CD4-positive, alpha-beta T cell treated with Interleukin-4 for 4 hours (primary cell): ENCODE measurements around the gene SFXN4.
"Not testable (repeated sequence)": the region's sequence is repeated elsewhere in the genome, so short reads cannot be mapped to it uniquely, and the experiment has no call there.

Source experiments
- DNase-seq: peaks from one replicate; pipeline ENCODE4 v3.0.0-alpha.2; 2020

Gene SFXN4

GRCh38 chr10:119139464-119140067, 25.9 kb downstream of the SFXN4 start:
- peak; percentile 44 for DNase-seq

GRCh38 chr10:119138346-119139306, 26.9 kb downstream of the SFXN4 start:
- DNase-seq: no peak

GRCh38 chr10:119137878-119138277, 27.6 kb downstream of the SFXN4 start:
- not testable (repeated sequence) for DNase-seq

- DNase-seq: no peak
Measured at GRCh38 chr10:119136084-119136483, 29.4 kb downstream of the SFXN4 start.

- DNase-seq: no peak
Measured at GRCh38 chr10:119135513-119135881, 30.0 kb downstream of the SFXN4 start.

GRCh38 chr10:119133949-119134348, 31.6 kb downstream of the SFXN4 start:
- no peak for DNase-seq

- DNase-seq: no peak
Measured at GRCh38 chr10:119132521-119133345, 32.8 kb downstream of the SFXN4 start.

GRCh38 chr10:119131512-119132240, 33.8 kb downstream of the SFXN4 start:
- peak; percentile 86 for DNase-seq

- DNase-seq: no peak
Measured at GRCh38 chr10:119129721-119130120, 35.8 kb downstream of the SFXN4 start.

- DNase-seq: no peak
Measured at GRCh38 chr10:119125942-119126341, 39.6 kb downstream of the SFXN4 start.

- no peak for DNase-seq
Measured at GRCh38 chr10:119120875-119121274, 44.6 kb downstream of the SFXN4 start.

GRCh38 chr10:119120413-119120867, 45.1 kb downstream of the SFXN4 start:
- peak; percentile 51 for DNase-seq

- DNase-seq: no peak
Measured at GRCh38 chr10:119119400-119119799, 46.1 kb downstream of the SFXN4 start.

- DNase-seq: no peak
Measured at GRCh38 chr10:119118231-119118630, 47.3 kb downstream of the SFXN4 start.

- no peak for DNase-seq
Measured at GRCh38 chr10:119116326-119116951, 49.1 kb downstream of the SFXN4 start.

GRCh38 chr10:119115926-119116325, 49.6 kb downstream of the SFXN4 start:
- DNase-seq: no peak

- no peak for DNase-seq
Measured at GRCh38 chr10:119113751-119114732, 51.5 kb downstream of the SFXN4 start.

GRCh38 chr10:119112056-119112455, 53.5 kb downstream of the SFXN4 start:
- DNase-seq: no peak

GRCh38 chr10:119107771-119108170, 57.7 kb downstream of the SFXN4 start:
- not testable (repeated sequence) for DNase-seq

- DNase-seq: not testable (repeated sequence)
Measured at GRCh38 chr10:119107106-119107505, 58.4 kb downstream of the SFXN4 start.

- not testable (repeated sequence) for DNase-seq
Measured at GRCh38 chr10:119105899-119106298, 59.6 kb downstream of the SFXN4 start.
